Measurements from ENCODE around the gene ARHGEF12. TPM values are rescaled to one million over a fixed set of nuclear protein-coding genes. Genes with fewer than 3 reads are reported as not detected.

ARHGEF12 gene
- total and polyA plus RNA-seq, 8 donors, result 13.8 to 74.7 (median 38.4) TPM

DNA sequence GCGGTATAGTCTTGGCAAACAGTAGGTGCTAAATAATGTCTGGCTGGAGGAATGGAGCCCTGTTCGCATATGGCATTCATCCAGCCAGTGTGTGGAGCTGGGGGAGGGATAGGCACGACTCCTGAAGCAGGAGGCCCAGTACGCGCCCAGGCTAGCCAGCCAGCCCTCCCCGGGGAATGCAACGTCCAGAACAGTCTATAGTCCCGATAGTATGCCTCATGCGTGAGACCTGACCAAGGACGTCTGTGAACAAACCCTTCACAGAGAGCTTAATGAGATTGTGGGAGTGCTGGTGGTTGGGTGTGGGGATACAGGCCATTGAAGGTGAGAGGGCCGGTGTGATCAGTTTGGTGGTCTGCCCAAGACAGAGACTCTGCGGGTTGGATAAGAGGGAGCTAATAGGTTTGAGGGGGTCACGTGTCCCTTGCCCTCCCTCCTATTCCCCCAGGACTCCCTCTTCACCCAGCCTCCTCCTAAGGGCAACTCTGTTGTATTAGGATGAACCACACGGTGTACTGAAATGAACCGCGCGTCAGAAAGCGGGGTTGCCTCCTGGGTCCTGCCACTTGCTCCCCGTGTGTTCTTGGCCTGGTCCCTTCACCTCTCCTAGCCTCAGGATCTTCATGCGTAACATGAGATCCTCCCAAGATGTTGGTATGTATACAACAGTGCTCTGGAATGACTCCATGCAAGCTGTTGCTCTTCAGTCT lies 174.3 kb downstream of the ARHGEF12 start:
- peaks cover 0 to 22% (median 2%) of the 10 kb centered on the region in 4 donors for H3K27me3 ChIP-seq
- WGBS, 2 donors, result 34 to 43% methylated on average over 20 of the region's 20 CpGs

DNA sequence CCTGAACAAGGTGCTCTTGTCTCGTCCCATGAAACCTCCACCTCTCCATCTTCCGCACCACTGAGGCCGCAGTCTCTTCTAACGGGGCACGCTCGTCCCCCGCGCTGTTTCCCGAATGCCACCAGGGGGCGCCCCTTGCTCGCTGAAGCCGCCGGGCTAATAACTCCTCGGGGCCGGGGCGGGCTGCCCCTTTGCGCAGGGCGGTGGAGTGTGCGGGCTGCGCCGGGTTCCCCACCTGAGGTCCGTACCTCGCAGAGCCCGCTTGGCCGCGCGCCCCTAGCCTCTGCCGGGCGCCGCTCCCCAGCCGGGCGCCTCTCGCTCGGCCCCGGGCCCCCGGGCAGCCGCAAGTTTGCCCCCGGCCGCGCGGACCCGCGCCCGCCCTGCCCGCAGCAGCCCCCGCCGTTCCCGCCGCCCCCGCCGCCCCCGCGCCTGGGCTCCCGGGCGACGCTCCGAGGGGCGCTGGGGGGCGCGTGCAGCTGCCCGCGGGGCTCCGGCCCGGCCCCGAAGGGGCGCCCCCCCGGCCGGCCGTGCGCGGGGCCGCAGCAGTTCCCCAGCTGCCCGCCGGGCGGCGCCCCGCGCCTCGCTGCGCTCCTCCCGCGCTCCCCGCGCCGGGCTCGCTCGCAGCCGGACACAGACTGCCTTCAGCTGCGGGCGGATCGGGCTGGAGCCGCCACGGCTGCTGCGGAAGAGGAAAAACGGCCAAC lies 175.1 kb downstream of the ARHGEF12 start, which contains the start of gene GRIK4:
Gene GRIK4 (plus strand): TSS at position 633 of the 704 bp plus-strand sequence. CDS start 148,571 bp downstream, outside the sequence.
- no peak within 1 kb of the TSS for H3K27ac ChIP-seq
- 0 to 1% methylated on average over 44 to 95 of the region's 95 CpGs for WGBS, 2 donors

More for the DNA sequence above, 174.3 kb downstream of the ARHGEF12 start:
- intact Hi-C loops (cut with DNase I), result loop anchor here (2.0 to 10.0 kb wide), 5 partner anchors 172 to 444 kb away; no protein-coding TSS in a partner anchor
- ATAC-seq, result no peak
- FAIRE-seq, result no peak
- H3K9me3 ChIP-seq, result no peaks in the 10 kb centered on the region
- TF ChIP-seq, protein P1, sequence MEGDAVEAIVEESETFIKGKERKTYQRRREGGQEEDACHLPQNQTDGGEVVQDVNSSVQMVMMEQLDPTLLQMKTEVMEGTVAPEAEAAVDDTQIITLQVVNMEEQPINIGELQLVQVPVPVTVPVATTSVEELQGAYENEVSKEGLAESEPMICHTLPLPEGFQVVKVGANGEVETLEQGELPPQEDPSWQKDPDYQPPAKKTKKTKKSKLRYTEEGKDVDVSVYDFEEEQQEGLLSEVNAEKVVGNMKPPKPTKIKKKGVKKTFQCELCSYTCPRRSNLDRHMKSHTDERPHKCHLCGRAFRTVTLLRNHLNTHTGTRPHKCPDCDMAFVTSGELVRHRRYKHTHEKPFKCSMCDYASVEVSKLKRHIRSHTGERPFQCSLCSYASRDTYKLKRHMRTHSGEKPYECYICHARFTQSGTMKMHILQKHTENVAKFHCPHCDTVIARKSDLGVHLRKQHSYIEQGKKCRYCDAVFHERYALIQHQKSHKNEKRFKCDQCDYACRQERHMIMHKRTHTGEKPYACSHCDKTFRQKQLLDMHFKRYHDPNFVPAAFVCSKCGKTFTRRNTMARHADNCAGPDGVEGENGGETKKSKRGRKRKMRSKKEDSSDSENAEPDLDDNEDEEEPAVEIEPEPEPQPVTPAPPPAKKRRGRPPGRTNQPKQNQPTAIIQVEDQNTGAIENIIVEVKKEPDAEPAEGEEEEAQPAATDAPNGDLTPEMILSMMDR (IDR thresholded peaks at IDR 0.05), result no peak
- no peaks in the 10 kb centered on the region for H3K4me1 ChIP-seq
- no peak overlapping the region for H3K4me3 ChIP-seq
- H3K27ac ChIP-seq, result no peak overlapping the region
- no peaks in the 10 kb centered on the region for H3K36me3 ChIP-seq
- no peak for DNase-seq

DNA sequence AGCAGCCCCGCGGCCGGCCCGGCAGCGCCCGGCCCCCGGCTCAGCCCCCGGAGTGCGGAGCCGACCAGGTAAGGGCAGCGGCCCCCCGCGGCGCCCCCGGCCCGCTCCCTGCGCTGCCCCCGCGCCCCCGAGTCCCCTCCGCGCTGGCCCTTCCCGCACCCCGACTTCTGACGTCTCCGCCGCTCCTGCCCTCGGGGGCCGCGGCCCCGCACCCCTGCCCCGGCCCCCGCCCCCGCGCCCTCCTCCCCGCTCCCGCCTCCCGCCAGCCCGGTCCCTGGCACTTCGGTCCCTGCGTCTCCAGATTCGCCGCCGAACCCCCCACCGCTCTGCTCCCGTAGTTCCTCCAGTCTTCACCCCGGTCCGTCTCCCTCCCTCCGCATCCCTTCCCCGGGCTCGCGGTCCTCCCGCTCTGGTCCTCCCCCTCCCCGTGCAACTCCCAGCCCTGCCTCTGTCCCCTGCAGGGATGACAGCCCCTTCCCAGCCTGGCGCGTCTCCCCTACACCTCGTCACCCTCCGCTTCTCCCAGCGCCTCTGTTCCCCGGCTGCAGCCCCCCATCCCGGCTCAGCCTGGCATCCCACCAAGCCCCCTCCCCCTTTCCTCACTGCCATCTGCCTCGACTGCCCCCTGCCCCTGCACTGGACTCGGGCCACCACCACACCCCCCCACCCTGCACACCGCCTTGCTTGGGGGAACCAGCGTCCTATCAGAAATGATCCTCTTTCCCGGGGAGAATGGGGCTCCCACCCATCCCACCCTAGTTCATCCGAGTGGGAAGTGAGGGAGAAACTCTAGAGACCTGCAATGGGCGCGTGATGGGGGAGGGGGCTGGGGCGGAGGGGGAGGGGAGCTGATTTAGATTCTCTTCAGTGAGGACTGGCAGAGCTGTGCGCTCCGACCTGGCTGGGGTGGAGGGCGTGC lies 175.9 kb downstream of the ARHGEF12 start:
- 8 to 10% methylated on average over 40 to 73 of the region's 73 CpGs for WGBS, 2 donors
- ATAC-seq (no peak), DNase-seq (peak in 3 of 6 donors; percentile 13 to 76 (median 36)), FAIRE-seq (no peak)
- Histone ChIP-seq H3K27me3 (peaks cover 0 to 14% (median under 1%) of the 10 kb centered on the region in 4 donors), H3K36me3 (no peaks in the 10 kb centered on the region), H3K27ac (no peak overlapping the region), H3K9me3 (no peaks in the 10 kb centered on the region), H3K4me3 (peak overlapping the region in 1 of 4 donors; percentile 46), H3K4me1 (no peaks in the 10 kb centered on the region)
- intact Hi-C loops (cut with DNase I), result loop anchor here (2.0 to 10.0 kb wide), 5 partner anchors 170 to 443 kb away; no protein-coding TSS in a partner anchor
- TF ChIP-seq, protein P1 (IDR thresholded peaks at IDR 0.05), result no peak

More for the DNA sequence above, 175.1 kb downstream of the ARHGEF12 start, which contains the start of gene GRIK4:
- H3K36me3 ChIP-seq, result no peaks in the 10 kb centered on the region
- ATAC-seq (peak; percentile 93 to 97 (median 95)), DNase-seq (peak; percentile 63 to 97 (median 82)), FAIRE-seq (no peak)
- H3K4me1 ChIP-seq, result no peaks in the 10 kb centered on the region
- TF ChIP-seq, protein P1 (IDR thresholded peaks at IDR 0.05), result peak; percentile 87 to 96 (median 94)
- no peaks in the 10 kb centered on the region for H3K9me3 ChIP-seq
- H3K27me3 ChIP-seq, result peaks cover 0 to 15% (median 2%) of the 10 kb centered on the region in 4 donors
- intact Hi-C loops (cut with DNase I), result loop anchor here (2.0 to 10.0 kb wide), 5 partner anchors 171 to 444 kb away; no protein-coding TSS in a partner anchor
- H3K4me3 ChIP-seq, result peak within 1 kb of the TSS in 2 of 4 donors; percentile 38 to 46

DNA sequence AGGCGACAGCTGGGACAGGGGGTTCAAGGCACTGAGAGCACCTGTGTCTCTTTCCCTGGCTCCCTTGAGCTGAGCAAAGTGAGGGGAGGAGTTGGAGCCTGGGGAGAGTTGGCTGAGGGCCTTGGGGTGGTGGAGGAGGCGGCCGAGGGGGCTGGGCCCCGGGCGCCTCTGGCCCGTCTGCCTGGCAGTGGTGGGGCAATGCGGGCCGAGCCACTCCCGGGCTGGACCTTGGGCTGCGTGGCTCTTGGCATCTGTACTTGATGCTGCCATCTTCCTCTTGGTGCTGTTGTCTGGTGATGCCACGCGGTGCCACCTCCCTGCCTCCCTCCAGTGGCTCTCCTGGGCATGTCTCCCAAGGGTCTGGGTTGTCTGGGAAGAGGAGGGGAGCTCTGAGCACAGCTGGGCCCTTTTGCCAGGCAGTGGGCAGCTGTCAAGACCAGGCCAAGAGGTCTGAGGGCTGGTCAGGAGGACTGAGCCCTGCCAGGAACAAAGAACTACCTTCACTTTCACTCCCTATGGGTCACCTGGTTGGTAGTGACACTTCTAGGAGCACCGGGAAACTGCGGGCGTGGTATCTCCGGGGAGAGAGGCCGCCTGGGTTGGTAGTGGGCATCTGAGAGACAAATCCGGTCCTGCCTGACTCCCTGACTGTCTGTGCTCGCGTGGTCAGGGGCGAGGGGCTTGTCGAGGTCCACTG lies 176.7 kb downstream of the ARHGEF12 start:
- Histone ChIP-seq H3K4me3 (no peak overlapping the region), H3K27me3 (peaks cover 0 to 14% (median 0%) of the 10 kb centered on the region in 4 donors), H3K9me3 (no peaks in the 10 kb centered on the region), H3K27ac (no peak overlapping the region), H3K4me1 (no peaks in the 10 kb centered on the region), H3K36me3 (no peaks in the 10 kb centered on the region)
- no peak for FAIRE-seq
- 41% methylated on average over 20 to 22 of the region's 22 CpGs for WGBS, 2 donors
- DNase-seq, result no peak
- no peak for ATAC-seq
- TF ChIP-seq, protein P1 (IDR thresholded peaks at IDR 0.05), result no peak
- intact Hi-C loops (cut with DNase I), result loop anchor here (5.0 to 10.0 kb wide), 4 partner anchors 169 to 442 kb away; no protein-coding TSS in a partner anchor

Measured in pancreas (tissue), 10 donors.